Left cardiac atrium (tissue), 4 donors: Measurements from ENCODE around the gene CATSPERD. TPM values are rescaled to one million over a fixed set of nuclear protein-coding genes. Genes with fewer than 3 reads are reported as not detected.
"Not testable (repeated sequence)": the region's sequence is repeated elsewhere in the genome, so short reads cannot be mapped to it uniquely, and the experiment has no call there.

ENCODE experiments used
- ATAC-seq, 2 donors: fragments of 200-7000 bp; cut with Tn5 transposase; one replicate each; pipeline ENCODE4 v1.9.1; 2020; ENCODE audit warnings: mild to moderate bottlenecking in 2 of 2, moderate library complexity in 2 of 2
- DNase-seq: peaks from one replicate; pipeline ENCODE4 v3.0.0-alpha.2; 2020
- intact Hi-C, 2 donors: fragments of 100-400 bp; cut with DNase I; formaldehyde crosslinking; loops; one replicate each; pipeline versions ENCODE4 v1.14.1 to v1.15.1; 2022 to 2023
- total RNA-seq, 2 donors: library from RNA; stranded (reverse); fragmentation: NEBNext Ultra II Directional; extraction: Animal tissue kit (Norgen Biotek cat#: 25700); gene quantifications; one replicate each; pipeline ENCODE4 v1.2.1, GENCODE V29; 2021
- donor health status: DM: no; HTN: yes; CAD: no.
- donor health status: DM: no; HTN: yes; CAD: no; lungs with severe emphysema.
- donor health status: DM: yes; HTN: yes; CAD: no.
- donor health status: Dilated cardiomyopathy.

The CATSPERD gene
- total RNA-seq, 2 donors from 2014 or later, result not detected

DNA sequence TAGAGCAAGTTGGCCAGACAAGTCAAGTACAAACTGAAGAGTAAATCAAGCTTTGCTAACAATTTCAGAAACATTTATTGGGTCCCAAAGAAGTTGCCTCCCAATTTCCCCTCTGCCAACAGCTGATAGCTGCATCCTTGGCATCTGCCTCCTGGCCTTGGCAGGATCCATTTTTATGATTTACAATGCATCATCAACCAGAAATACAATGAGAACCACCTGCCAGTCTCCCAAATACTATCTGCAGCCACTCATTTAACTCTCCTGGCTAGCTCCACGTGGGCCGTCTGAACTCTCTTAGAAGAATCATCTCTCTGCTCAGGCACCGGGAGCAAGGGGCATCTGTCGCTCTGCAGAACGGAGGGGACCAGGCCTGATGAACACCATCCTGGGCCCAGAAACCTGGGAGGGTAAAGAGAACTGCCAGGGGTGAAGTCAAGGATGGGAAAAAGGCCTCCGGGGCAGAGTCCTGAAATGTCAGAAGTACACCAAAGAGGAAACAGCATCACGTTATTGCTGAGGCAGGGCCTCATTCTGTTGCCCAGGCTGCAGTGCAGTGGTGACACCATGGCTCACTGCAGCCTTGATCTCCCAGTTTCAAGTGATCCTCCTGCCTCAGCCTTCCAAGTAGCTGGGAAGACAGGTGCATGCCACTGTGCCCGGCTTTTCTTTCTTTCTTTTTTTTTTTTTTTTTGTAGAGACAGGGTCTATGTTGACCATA, 3.1 kb upstream of the CATSPERD start:
- intact Hi-C loops, result no loop called here
- ATAC-seq (no peak), DNase-seq (no peak)

DNA sequence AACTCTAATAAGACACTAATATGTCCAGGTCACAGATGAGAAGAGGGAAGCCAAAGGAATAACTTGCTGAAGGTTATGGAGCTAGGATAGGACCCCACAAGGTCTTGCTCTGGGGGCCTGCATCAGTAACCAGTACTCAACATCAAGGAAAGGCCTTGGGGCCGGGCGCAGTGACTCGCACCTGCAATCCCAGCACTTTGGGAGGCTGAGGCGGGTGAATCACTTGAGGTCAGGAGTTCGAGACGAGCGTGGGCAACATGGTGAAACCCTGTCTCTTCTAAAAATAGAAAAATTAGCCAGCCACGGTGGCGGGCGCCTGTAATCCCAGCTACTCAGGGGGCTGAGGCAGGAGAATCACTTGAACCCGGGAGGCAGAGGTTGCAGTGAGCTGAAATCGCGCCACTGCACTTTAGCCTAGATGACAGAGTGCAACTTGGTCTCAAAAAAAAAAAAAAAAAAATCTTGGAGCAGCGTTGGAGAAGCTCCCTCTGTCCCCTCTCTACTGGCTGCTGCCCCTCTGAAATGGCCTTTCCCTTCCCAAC, 2.3 kb upstream of the CATSPERD start:
- DNase-seq, result no peak
- intact Hi-C loops, result no loop called here
- no peak for ATAC-seq

DNA sequence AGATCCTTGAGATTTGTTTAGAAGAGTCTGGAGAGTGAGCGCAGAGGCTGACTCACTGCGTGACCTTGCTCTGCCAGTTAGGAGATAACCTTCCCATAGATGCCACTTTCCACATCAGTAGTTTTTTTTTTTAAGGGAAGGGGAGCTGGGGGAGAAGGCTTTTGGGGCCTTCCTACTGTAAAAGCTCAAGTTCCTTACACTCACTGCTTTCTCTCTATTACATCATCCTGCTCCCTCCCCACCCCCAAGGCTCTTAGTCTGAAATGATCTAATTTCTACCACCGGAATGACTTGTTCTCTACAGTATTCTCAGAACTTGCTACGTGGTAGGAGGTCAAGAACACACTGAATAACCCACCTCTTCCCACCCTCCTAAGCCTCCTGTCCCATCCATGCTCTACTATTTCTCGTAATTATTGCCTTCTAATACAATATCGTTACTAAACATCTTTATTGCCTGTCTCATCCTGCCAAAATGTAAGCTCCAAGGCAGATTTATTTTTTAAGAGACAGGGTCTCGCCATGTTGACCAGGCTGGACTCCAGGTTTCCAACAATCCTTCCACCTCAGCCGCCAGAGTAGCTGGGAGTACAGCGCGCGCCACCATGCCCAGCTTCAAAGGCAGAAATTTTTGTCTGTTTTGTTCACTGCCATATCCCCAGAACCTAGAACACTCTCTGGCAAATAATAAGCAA, 1.7 kb upstream of the CATSPERD start:
- no peak for ATAC-seq
- intact Hi-C loops, result no loop called here
- no peak for DNase-seq

DNA sequence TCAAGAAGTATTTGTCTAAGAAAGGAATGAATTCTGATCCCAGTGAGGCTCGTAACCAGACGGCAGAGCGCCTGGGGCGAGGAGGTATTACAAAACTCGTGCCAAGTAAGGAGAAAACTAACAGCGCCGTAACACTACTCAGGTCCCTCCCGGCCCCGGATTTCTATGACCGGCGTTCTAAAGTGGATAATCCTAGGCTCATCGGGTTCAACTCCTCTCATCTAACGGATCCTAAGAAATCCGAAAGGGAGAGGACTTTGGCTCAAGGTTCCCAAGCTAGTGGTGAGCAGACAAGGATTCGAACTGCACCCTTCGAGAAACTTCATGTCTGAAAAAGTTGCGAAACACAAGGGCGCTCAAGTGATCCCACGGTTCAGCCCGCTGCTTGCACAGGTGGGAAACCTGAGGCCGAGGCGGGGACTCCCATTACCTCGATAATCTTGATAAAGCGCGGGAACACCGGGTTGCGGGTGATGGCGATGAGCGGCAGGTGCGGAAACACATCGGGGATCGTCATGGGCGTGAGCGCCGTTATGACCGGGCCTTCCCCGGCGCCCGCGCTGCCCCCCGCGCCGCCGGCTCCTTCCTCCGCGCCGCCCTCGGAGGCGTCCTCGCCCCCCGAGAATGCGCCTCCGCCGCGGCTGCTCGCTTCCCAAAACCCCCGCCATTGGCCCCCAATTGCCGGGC, 1.0 kb upstream of the CATSPERD start:
- DNase-seq (no peak), ATAC-seq (peak in 1 of 2 donors; percentile 2)
- intact Hi-C loops, result no loop called here

DNA sequence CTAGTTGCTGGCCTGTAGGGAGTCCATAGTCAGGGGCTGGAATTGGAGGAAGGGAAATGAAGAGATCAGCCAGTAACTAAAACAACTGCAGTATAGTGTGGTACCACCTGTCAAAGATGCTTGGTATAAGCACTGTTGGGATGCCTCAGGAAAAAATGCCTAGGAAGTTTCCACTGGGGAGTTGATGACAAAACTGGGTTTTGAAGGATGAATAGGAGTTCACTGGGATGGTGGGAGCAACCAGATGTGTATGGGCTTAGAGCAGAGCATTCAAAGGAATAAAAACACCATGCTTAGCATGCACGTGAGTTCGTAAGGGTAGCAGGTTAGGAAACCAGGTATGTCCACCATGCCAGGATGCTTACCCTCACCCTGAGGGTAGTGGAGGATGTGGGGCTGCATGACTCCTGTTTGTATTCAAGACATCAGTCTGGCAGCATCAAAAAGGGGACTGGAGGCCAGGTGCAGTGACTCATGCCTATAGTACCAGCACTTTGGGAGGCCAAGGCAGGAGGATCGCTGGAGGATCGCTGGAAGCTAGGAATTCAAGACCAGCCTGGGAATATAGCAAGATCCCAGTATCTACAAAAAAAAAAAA, 7.1 kb downstream of the CATSPERD start:
- intact Hi-C loops, result no loop called here
- ATAC-seq, result no peak
- DNase-seq, result no peak

DNA sequence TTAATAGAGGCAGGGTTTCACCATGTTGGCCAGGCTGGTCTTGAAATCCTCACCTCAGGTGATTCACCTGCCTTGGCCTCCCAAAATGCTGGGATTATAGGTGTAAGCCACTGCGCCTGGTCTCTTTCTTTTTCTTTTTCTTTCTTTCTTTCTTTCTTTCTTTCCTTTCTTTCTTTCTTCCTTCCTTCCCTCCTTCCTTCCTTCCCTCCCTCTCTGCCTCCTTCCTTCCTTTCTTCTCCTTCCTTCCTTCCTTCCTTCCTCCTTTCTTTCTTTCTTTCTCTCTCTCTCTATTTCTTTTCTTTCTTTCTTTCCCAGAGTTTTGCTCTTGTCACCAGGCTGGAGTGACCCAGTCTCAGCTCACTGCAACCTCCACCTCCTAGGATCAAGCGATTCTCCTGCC, 12.7 kb downstream of the CATSPERD start:
- intact Hi-C loops, DNase-seq, ATAC-seq: not testable (repeated sequence)

DNA sequence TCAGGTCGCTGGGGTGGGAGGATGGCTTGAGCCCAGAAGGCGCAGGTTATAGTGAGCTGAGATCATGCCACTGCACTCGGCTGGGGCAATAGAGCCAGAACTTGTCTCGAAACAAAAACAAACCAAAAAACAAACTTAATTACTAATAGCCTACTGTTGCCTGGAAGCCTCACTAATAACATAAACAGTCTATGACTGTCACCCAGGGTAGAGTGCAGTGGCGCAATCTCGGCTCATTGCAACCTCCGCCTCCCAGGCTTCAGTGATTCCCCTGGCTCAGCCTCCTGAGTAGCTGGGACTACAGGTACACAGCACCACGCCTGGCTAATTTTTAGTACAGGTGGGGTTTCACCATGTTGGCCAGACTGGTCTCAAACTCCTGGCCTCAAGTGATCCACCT, 18.0 kb downstream of the CATSPERD start:
- intact Hi-C loops, result no loop called here
- no peak for ATAC-seq

DNA sequence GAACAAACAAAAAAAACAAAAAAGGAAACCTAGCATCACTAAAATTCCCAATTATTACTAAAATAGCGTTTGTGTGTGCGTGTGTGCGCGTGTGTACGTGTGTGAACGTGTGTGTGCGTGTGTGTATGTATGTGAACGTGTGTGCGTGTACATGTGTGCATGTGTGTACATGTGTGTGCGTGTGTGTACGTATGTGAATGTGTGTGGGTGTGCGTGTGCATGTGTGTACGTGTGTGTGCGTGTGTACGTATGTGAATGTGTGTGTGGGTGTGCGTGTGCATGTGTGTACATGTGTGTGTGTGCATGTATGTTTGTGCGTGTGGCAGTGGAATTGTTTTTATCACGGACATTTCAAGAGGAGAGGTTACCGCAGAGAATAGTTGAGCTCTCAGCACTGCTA, 21.6 kb downstream of the CATSPERD start:
- intact Hi-C loops, result no loop called here
- DNase-seq (no peak), ATAC-seq (no peak)

More for the DNA sequence above, 18.0 kb downstream of the CATSPERD start:
- no peak for DNase-seq

DNA sequence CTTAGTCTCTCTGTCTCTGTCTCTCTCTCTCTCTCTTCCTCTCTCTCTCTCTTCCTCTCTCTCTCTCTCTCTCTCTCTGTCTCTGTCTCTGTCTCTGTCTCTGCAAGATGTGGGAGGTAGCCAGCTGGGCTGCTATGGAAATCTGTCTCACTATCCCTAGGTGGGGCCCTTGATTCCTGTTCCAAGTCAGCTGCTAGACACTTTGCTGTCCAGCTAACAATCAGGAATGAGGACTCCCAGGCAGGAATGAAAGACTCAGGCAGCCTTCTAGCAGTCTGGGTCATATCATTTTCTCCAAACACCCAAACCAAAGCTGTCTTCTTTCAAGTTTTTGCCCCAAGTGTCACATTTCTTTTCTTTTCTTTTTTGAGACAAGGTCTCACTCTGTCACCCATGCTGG, 23.2 kb downstream of the CATSPERD start:
- intact Hi-C loops, result no loop called here
- no peak for ATAC-seq
- no peak for DNase-seq

DNA sequence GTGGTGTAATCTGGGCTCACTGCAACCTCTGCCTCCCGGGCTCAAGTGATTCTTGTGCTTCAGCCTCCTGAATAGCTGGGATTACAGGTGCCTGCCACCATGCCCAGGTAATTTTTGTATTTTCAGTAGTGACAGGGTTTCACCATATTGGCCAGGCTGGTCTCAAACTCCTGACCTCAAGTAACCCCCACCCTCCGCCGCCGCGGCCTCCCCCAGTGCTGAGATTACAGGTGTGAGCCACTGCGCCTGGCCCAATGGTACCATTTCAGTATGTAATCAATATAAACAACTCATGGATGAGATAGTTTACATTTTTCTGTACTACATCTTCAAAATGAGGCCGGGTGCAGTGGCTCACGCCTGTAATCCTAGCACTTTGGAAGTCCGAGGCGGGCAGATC, 24.6 kb downstream of the CATSPERD start:
- ATAC-seq, DNase-seq, intact Hi-C loops: not testable (repeated sequence)

DNA sequence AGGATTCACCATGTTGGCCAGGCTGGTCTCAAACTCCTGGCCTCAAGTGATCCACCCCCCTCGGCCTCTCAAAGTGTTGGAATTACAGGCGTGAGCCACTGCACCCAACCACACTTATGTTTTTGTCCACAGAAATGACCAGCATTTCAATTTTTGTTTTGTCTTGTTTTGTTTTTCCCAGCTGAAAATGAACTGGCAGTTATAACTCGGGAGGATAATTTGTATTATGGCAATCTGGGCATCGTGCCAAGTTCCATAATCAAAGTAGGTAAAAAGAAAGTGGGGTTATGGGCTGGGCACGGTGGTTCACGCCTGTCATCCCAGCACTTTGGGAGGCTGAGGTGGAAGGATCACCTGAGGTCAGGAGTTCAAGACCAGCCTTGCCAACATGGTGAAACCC, 28.5 kb downstream of the CATSPERD start:
- intact Hi-C loops, ATAC-seq, DNase-seq: not testable (repeated sequence)

DNA sequence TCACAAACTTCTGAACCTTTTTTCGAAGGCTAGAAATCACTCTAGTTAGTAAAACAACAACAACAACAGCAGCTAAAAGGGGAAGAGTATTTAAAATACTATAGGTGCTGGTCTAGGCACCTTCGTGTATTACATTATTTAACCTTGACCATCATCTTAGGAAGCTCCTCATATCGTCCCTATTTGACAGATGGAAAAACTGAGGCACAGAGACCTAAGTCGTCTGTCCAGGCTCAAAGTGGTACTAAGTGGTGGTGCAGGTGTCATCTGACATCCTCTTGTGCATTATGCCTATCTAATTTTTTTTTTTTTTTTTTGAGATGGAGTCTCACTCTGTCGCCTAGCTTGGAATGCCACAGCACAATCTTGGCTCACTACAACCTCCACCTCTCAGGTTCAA, 29.1 kb downstream of the CATSPERD start:
- ATAC-seq, result no peak
- DNase-seq, result no peak
- intact Hi-C loops, result no loop called here

DNA sequence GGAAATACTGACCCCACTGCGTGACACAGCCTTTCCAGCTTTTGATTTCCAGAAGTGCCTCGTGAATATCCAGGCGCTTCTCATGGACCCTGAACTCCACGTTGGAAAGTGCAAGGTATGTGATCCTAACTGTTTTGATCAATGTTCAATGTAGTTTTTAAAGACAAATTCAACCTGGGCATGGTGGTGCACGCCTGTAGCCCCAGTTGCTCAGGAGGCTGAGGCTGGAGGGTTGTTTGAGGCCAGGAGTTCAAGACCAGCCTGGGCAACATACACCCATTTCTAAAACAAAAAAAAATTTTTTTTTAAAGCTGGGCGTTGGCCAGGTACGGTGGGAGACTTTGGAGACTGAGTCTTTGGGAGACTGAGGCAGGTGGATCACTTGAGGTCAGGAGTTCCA, 31.3 kb downstream of the CATSPERD start:
- intact Hi-C loops, result no loop called here
- DNase-seq (no peak), ATAC-seq (no peak)

DNA sequence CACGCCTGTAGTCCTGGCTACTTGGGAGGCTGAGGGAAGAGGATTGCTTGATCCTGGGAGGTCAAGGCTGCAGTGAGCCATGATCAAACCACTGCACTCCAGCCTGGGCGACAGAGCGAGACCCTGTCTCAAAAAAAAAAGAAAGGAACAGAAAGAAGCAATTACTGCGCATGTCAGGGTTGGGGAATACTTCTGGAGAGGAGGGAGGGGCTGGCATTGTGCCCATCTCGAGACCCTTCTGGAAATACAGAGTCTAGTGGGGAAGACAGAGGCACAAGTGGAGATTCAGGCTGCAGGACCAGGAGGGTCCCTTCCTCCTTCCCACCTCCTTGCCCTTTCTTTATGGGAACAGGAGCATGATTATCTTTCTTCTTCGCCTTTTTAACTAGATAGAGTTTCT, 33.3 kb downstream of the CATSPERD start:
- intact Hi-C loops, result no loop called here
- ATAC-seq (no peak), DNase-seq (no peak)

DNA sequence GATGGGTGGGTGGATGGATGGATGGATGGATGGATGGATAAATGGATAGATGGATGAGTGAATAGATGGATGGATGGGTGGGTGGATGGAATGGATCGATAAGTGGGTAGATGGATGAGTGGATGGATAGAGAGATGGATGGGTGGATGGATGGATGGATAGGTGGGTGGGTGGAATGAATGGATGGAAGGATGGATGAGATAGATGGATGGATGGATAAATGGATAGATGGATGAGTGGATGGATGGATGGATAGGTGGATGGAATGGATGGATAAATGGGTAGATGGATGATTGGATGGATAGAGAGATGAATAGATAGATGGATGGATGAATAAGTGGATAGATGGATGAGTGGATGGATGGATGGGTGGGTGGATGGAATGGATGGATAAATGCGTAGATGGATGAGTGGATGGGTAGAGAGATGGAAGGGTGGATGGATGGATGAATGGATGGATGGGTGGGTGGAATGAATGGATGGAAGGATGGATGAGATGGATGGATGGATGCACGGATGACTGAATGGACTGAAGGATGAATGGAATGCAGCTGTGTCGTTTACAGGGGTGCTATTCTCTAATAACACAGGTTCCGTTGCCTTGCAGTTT, 42.3 kb downstream of the CATSPERD start:
- DNase-seq (no peak), ATAC-seq (no peak)
- intact Hi-C loops, result no loop called here

DNA sequence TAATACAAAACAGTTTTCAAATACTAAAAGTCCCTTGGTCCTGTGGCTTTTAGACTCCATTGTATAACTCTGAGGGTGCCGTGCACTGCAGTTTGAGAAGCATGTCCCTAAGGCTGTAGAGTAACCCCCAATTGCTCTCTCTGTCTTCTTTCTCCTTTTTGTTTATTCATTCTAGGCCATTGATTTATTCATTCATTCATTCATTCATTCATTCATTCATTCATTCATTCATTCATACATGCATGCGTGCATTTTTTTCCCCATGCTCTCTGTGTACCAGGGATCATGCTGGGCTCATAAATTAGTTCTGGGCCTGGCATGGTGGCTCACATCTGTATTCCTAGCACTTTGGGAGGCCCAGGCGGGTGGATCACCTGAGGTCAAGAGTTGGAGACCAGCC, 44.8 kb downstream of the CATSPERD start:
- intact Hi-C loops, result no loop called here
- DNase-seq, result no peak
- ATAC-seq, result no peak

DNA sequence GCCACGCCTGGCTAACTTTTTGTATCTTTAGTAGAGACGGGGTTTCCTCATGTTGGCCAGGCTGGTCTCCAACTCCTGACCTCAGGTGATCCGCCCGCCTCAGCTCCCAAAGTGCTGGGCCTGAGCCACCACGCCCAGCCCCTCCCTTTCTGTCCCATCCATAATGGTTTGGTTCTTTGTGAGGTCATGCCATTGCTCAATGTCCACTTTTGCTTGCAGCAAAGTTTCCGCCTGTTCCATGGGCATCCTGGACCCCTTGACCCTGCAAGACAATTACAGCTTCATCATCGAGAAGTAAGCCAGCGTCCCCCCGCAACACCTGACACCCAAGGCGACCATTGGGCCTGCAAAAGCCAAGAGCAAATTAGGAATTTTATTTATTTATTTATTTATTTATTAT, 47.5 kb downstream of the CATSPERD start:
- DNase-seq (no peak), ATAC-seq (no peak)
- intact Hi-C loops, result no loop called here

DNA sequence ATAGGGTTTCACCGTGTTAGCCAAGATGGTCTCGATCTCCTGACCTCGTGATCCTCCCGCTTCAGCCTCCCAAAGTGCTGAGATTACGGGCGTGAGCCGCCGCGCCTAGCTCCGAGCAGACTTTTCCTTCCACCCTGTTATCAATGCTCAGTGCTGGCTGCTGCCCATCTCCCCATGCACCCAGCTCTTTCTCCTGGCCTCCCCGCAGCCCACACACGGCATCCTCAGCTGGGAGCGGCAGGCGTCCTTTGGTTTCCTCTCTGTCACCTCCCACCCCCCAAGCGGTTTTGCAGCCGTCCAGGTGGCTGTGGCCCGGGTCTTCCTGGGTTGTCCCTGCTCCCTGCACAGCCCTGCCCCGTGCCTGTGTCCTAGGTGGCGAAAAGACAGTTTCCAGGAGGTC, 52.0 kb downstream of the CATSPERD start:
- no peak for ATAC-seq
- intact Hi-C loops, result no loop called here
- DNase-seq, result no peak

DNA sequence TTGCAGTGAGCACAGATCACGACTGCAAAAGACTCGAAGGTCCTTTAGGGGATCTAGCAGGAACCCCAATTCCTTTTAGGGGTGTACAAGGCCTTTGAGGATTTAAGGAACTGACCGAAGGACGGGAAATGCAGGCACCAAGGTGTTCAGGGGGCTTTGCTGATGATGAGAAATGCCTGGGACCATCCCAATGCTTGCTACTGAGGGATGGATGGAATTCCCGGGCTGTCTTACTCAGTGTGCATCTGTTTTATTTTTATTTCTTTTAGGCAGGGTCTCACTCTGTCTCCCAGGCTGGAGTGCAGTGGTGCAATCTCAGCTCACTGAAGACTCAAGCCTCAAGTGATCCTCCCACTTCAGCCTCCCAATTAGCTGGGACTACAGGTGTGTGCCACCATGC, 52.8 kb downstream of the CATSPERD start:
- intact Hi-C loops, result no loop called here
- no peak for DNase-seq
- ATAC-seq, result no peak
